ENCODE results near the gene POLR3H.

- TF ChIP-seq CTCF (conservative IDR thresholded peaks at IDR 0.05) (no peak), ZFX (IDR thresholded peaks at IDR 0.05) (no peak)
Measured at GRCh38 chr22:41579997-41580355, 35.7 kb upstream of the POLR3H start.

Measured in C4-2B (cell line).